ENCODE measurements around the gene HMX3. TPM values are rescaled to one million over a fixed set of nuclear protein-coding genes. Genes with fewer than 3 reads are reported as not detected.

HMX3 gene
- total RNA-seq, 2 experiments from 2014 or later, result 0.34 TPM; not detected in 1

GRCh38 chr10:123157210-123157609, 21.4 kb downstream of the HMX3 start:
- H3K36me3 Mint-ChIP-seq (ENCODE audit: low read depth), result peaks cover 79% of the 10 kb centered on the region
- TF ChIP-seq, protein P1, sequence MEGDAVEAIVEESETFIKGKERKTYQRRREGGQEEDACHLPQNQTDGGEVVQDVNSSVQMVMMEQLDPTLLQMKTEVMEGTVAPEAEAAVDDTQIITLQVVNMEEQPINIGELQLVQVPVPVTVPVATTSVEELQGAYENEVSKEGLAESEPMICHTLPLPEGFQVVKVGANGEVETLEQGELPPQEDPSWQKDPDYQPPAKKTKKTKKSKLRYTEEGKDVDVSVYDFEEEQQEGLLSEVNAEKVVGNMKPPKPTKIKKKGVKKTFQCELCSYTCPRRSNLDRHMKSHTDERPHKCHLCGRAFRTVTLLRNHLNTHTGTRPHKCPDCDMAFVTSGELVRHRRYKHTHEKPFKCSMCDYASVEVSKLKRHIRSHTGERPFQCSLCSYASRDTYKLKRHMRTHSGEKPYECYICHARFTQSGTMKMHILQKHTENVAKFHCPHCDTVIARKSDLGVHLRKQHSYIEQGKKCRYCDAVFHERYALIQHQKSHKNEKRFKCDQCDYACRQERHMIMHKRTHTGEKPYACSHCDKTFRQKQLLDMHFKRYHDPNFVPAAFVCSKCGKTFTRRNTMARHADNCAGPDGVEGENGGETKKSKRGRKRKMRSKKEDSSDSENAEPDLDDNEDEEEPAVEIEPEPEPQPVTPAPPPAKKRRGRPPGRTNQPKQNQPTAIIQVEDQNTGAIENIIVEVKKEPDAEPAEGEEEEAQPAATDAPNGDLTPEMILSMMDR (IDR thresholded peaks at IDR 0.05), result no peak
- H3K9me3 Mint-ChIP-seq, result no peaks in the 10 kb centered on the region
- H3K27me3 Mint-ChIP-seq, result no peaks in the 10 kb centered on the region
- peak overlapping the region; percentile 5 for H3K4me3 Mint-ChIP-seq
- peaks cover 84% of the 10 kb centered on the region for H3K4me1 Mint-ChIP-seq (ENCODE audit: low read depth)
- DNase-seq (no peak), ATAC-seq (ENCODE audit: poor library complexity) (no peak)
- H3K9me3 ChIP-seq (ENCODE audit: control insufficient read depth in 1 of 2, insufficient read depth in 1 of 2, low read length in 2 of 2), result no peaks in the 10 kb centered on the region
- H3K27ac ChIP-seq (ENCODE audit: low read depth in 1 of 2, low read length in 2 of 2), result no peak overlapping the region
- peak overlapping the region; percentile 97 for H3K27ac Mint-ChIP-seq
- intact Hi-C loops (cut with DNase I, micrococcal nuclease), result loop anchor here in 1 of 2 experiments (5.0 to 10.0 kb wide), 4 partner anchors 85 to 1758 kb away; partner anchors contain the start of genes EEF1AKMT2 and OAT
- no peak overlapping the region for H3K4me3 ChIP-seq (ENCODE audit: low read length)
- POLR2A ChIA-PET, result interaction anchor here (4.6 kb wide), 1 partner anchor 84 kb away, joined by 80 read pairs; no protein-coding TSS in a partner anchor
- peaks cover 44% of the 10 kb centered on the region for H3K36me3 ChIP-seq (ENCODE audit: insufficient read depth, low read length)
- no peaks in the 10 kb centered on the region for H3K27me3 ChIP-seq (ENCODE audit: control insufficient read depth in 1 of 2, insufficient read depth in 2 of 2, low read length in 2 of 2)
- CTCF ChIA-PET, result interaction anchor here (0.8 kb wide), 1 partner anchor 1562 kb away, joined by 3 read pairs; no protein-coding TSS in a partner anchor
- peaks cover 36% of the 10 kb centered on the region for H3K4me1 ChIP-seq (ENCODE audit: insufficient read depth, low read length)

- Histone ChIP-seq H3K4me1 (ENCODE audit: insufficient read depth, low read length) (peaks cover 32% of the 10 kb centered on the region), H3K36me3 (ENCODE audit: insufficient read depth, low read length) (peaks cover 59% of the 10 kb centered on the region), H3K27ac (ENCODE audit: low read depth in 1 of 2, low read length in 2 of 2) (no peak overlapping the region), H3K27me3 (ENCODE audit: control insufficient read depth in 1 of 2, insufficient read depth in 2 of 2, low read length in 2 of 2) (no peaks in the 10 kb centered on the region), H3K9me3 (ENCODE audit: control insufficient read depth in 1 of 2, insufficient read depth in 1 of 2, low read length in 2 of 2) (no peaks in the 10 kb centered on the region), H3K4me3 (ENCODE audit: low read length) (no peak overlapping the region)
- intact Hi-C loops (cut with DNase I, micrococcal nuclease), result loop anchor here in 1 of 2 experiments (5.0 to 10.0 kb wide), 4 partner anchors 84 to 1756 kb away; partner anchors contain the start of genes EEF1AKMT2 and OAT
- TF ChIP-seq, protein P1 (IDR thresholded peaks at IDR 0.05), result no peak
- ATAC-seq (ENCODE audit: poor library complexity), result no peak
- H3K4me1 Mint-ChIP-seq (ENCODE audit: low read depth), result peaks cover 79% of the 10 kb centered on the region
- ChIA-PET CTCF (no interaction called here), POLR2A (interaction anchor here (0.8 to 3.8 kb wide), 3 partner anchors 16 to 83 kb away, joined by 3 to 19 read pairs (median 3); no protein-coding TSS in a partner anchor)
- H3K36me3 Mint-ChIP-seq (ENCODE audit: low read depth), result peaks cover 93% of the 10 kb centered on the region
- H3K4me3 Mint-ChIP-seq, result peak overlapping the region; percentile 38
- no peaks in the 10 kb centered on the region for H3K27me3 Mint-ChIP-seq
- DNase-seq, result no peak
- H3K9me3 Mint-ChIP-seq, result no peaks in the 10 kb centered on the region
- H3K27ac Mint-ChIP-seq, result peak overlapping the region; percentile 97
These were observed 22.9 kb downstream of the HMX3 start for GRCh38 chr10:123158682-123159081.

DNA sequence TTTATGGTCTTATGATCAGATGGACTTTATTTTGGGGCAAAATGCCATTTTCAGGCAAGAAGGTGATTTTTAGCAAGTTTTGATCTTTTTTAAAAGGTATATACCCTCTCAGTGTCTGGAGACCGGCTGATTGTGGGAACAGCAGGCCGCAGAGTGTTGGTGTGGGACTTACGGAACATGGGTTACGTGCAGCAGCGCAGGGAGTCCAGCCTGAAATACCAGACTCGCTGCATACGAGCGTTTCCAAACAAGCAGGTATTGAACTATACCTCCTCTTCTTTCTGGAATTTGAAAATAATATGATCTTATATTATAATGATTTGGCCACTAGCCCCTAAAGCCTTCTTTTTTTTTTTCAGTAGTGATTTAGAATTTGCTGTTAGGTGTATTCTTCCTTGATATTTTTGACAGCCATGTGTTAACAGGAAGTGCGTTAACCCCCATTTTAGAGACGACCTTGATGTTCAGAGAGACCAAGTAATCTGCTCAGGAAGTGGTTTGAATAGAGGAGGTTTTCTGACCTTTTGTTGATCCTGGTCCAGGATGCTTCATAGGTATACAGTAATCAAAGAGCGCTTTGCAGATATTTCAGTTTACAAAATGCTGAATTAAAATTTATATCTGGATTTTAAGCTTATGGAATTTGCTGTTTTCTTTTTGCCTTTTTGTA, 24.7 kb downstream of the HMX3 start:
- DNase-seq (peak in 4 of 14 experiments; percentile 27 to 90 (median 68)), ATAC-seq (ENCODE audit: poor library complexity) (peak; percentile 98)
- H3K36me3 Mint-ChIP-seq (ENCODE audit: low read depth), result peaks cover 96% of the 10 kb centered on the region
- H3K27me3 ChIP-seq (ENCODE audit: control insufficient read depth in 1 of 2, insufficient read depth in 2 of 2, low read length in 2 of 2), result no peaks in the 10 kb centered on the region
- no peaks in the 10 kb centered on the region for H3K9me3 Mint-ChIP-seq
- peaks cover 21% of the 10 kb centered on the region for H3K4me1 ChIP-seq (ENCODE audit: insufficient read depth, low read length)
- H3K27ac Mint-ChIP-seq, result peak overlapping the region; percentile 97
- peaks cover 77% of the 10 kb centered on the region for H3K36me3 ChIP-seq (ENCODE audit: insufficient read depth, low read length)
- H3K4me3 Mint-ChIP-seq, result peak overlapping the region; percentile 66
- POLR2A ChIA-PET, result interaction anchor here (0.8 to 3.8 kb wide), 3 partner anchors 11 to 81 kb away, joined by 3 to 19 read pairs (median 3); no protein-coding TSS in a partner anchor
- peak overlapping the region; percentile 47 to 54 for H3K27ac ChIP-seq (ENCODE audit: low read depth in 1 of 2, low read length in 2 of 2)
- H3K27me3 Mint-ChIP-seq, result no peaks in the 10 kb centered on the region
- CTCF ChIA-PET, result interaction anchor here (1.1 kb wide), 2 partner anchors 10 to 20 kb away, joined by 3 read pairs; no protein-coding TSS in a partner anchor
- H3K9me3 ChIP-seq (ENCODE audit: control insufficient read depth in 1 of 2, insufficient read depth in 1 of 2, low read length in 2 of 2), result no peaks in the 10 kb centered on the region
- peak overlapping the region; percentile 7 for H3K4me3 ChIP-seq (ENCODE audit: low read length)
- TF ChIP-seq, protein P1 (IDR thresholded peaks at IDR 0.05), result no peak
- H3K4me1 Mint-ChIP-seq (ENCODE audit: low read depth), result peaks cover 72% of the 10 kb centered on the region
- intact Hi-C loops (cut with DNase I, micrococcal nuclease), result no loop called here
